ENCODE results near the gene NECAB3. TPM values are rescaled to one million over a fixed set of nuclear protein-coding genes. Genes with fewer than 3 reads are reported as not detected.
"Not testable (repeated sequence)": the region's sequence is repeated elsewhere in the genome, so short reads cannot be mapped to it uniquely, and the experiment has no call there.

Gene NECAB3
- polyA plus RNA-seq, 5 donors: 19.3 to 39.3 (median 29.5) TPM

DNA sequence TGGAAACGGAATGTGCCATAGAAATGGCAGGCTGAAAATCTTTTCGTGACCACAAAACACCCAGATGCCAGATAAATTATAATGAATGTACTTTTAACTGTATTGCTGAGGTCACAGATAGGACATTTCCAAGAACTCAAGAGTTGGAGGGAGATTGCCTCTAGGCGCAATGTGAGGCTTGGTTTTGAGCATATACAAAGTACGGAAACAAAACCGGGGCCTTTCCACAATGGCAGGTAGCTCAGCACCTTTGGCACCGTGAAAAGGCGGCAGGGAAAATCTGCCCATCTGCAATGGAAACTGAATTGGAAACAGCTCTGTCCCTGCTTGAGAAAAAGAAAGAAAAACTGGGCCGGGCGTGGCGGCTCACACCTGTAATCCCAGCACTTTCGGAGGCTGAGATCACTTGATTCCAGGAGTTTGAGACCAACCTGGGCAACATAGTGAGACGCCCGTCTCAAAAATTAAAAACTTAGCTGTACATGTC is 22.6 kb downstream of the NECAB3 start:
- no peak for DNase-seq

DNA sequence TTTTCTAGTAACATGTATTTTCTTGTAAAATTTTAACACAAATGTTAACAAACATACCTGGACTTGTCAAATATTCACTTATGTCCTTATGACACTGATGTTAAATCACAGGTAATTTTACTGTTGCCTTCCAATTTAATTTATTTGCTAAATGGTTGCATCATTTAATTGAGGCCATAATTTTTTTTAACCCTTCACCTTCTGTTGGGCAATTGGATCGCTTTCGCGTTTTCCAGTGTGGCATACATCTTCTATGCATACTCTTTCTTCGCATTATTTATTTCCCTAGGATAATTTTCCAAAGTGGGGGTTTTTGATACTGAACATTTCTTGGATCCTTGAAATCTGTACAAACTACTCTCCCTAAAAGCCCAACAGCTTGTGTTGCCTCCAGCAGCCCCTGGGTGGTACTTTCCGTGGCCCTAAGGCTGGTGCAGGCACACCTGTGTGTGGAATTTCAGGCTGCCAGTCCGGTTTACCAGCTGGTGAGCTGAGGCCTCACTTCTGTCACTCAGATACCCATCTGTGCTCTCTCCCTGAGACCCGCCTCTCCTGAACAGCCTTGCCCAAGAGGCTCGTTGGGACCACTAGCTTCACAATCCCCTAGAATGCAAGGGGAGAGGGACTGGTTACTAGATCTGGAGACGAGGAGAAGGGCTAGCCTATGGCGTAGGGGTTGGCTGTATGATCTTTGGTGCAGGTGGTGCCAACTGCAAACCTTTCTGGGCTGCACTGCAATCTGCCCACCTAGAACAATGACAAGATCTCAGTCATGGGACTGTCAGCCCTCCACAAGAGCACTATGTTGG is 23.3 kb downstream of the NECAB3 start:
- no peak for DNase-seq

DNA sequence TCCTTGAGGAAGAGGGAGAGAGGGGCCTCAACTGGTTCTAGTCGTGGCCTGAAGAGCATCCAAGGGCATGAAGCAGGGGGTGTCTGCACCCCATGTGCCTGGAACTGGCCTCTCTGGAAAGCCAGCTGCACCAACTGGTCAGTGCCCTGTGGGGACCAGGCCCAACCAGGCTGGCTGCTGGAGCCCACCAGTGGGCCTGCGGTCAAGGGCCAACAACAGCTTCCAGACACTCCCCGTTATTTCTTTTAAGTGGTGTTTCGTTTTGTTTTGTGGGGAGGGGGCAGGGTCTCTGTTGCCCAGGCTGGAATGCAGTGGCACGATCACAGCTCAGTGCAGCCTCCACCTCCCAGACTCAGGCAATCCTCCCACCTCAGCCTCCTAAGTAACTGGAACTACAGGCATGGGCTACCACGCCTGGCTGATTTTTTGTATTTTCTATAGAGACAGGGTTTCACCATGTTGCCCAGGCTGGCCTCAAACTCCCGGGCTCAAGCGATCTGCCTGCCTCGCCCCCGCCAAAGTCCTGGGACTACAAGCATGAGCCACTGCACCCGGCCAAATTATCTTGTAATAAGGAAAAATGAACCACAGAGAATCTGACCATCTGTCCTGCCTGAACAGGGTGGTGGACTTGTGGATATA is 24.0 kb downstream of the NECAB3 start:
- no peak for DNase-seq

DNA sequence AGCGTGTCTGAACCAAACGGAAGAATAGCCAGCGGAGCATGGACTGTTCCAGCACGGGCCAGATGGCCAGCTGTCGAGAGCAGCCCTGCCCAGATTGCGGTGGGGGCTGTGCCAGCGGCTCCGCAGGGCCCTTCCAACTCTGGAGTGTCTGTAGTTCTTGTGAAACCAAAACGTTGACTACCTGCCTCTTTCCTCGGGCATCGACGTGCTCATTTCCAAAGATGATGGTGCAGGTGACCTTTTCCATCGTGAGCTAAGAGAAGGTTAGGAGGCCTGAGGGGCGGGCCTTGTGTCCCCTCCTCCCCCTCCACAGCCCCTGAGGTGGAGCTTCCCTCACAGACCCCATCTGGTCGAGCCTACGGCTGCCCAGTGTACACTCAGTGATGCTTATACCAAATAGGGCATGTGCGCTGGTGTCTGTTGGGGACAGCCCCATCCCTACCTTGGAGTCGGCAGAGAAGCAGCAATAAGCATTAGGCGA is 25.0 kb downstream of the NECAB3 start:
- peak in 1 of 2 donors; percentile 46 for DNase-seq

DNA sequence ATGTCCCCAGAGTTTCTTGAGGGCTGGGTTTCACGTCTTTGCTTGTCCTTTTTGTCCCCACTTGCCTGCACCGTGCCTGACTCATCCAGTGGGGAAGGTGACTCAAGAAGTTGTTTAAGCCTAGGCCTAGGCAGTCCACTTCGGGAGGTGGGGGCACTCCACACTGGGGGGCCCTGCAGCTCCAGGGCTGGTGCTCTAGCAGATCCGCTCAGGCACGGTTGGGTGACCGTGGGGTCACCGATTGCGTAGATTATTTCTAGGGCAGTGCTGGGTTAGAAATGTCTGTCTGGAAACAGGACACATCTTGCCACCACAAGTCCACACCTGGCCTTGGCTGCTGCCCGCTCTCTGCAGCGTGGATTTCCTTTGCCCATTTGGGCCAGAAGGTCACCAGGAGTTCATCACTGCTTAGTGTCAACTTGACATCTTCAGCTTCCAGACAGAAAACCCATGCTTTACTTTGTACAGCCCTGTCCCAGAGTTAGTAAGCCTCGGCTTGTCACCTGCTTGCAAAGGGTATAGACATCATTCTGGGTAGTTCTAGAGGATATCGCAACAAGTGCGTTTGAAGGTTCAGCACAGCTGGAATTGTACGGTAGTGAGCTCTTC is 25.7 kb downstream of the NECAB3 start:
- no peak for DNase-seq

DNA sequence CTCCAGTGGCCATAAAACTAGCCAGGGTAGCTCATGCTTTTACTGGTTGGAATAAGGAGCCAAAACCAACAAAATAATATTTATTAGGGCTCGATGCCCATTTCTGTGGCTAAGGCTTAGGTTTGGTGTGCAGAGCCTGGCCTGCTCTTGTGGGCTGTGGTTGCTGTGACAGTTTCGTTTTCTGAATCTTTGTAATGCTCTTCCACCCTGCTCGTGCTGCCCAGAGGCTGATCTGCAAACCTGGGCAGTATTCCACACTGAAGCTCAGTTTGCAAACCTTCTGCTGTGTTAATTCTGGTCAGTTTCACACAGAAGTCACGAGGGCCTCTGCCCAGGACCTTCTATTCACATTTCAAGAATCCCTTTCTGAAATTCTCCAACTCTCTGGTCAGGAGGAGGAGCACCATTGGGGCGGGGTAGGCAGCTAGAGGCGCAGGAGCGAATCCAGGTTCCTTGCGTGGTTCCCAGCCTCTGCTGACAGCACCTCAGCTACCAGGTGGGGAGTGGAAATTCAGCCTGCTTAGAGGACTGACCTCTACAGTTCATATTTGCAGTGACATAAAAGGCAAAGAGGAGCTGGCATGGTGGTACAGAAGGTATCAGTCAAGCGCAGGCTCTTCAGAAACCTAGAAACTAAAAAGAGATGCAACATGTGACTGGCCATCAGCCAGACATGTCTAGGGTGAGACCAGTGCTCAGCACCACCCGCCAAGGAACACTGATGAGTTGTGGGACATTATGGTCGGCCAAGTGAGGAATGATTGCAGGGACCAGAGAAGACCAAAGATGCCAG is 26.4 kb downstream of the NECAB3 start:
- no peak for DNase-seq

DNA sequence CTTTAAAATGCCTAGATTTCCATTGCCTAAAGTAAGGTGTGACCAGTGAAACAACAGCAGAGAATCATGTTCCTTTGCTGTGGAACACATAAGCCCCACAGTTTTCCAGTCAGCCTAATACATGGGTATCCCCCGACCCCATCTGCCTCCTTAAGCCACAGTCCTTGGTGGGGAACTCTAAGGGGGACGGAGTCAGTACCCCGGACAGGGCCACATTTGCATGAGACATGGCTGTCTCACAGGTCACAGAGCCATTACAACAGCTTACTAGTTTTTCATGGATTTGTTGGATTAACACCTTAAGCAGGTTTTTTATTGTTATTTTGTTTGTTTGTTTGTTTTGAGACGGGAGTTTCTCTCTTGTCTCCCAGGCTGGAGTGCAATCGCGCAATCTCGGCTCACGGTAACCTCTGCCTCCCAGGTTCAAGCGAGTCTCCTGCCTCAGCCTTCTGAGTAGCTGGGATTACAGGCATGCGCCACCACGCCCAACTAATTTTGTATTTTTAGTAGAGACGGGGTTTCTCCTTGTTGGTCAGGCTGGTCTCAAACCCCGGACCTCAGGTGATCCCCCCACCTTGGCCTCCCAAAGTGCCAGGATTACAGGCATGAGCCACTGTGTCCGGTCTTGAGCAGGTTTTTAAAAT is 27.1 kb downstream of the NECAB3 start:
- not testable (repeated sequence) for DNase-seq

DNA sequence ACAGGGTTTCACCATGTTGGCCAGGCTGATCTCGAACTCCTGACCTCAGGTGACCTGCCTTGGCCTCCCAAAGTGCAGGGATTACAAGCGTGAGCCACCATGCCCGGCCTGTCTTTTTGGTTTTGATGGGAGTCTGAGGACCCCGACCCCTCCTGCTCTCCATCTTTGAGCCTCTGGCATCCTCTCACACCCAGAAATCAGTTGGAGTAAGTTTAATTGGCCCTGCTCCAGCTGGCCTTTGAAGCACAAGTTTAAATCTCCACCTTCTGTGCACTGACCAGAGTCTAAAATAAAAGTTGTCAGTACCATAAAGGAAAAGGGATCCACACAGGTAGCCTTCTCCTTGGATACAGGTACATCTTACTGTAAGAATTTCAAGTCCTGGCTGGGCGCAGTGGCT is 28.0 kb downstream of the NECAB3 start:
- DNase-seq: no peak

DNA sequence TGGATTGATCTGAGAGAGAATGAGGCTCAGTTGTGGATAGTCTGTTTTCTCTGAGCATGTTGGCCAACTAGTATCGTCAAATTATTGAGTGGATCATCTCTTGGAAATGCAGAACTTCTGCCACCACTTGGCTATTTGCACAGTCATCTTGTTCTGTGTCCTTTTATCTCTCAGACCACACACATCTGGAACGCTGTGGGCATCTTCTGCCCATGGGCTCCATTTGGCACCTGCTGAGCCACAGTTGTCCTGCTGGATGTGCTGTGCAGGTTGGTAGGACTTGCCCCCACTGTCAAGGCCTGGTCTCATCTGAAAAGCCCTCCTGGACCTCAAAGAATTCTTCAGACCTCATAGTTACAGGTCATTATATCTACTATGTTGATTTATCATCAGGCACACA is 28.8 kb downstream of the NECAB3 start:
- DNase-seq: no peak

DNA sequence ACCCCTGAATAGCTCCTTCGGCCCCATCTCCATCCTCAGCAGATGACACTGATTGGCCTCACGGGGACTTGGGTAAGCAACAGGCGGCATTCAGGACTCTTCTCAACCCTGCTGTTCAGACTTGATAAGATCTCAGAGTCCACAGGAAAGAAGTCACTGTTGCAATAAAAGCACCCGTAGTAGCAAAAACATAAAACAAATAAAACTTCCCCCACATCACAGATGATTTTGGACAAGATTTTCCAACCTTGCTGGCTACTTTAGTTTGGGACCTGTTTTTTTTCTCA is 29.2 kb downstream of the NECAB3 start:
- DNase-seq: no peak

DNA sequence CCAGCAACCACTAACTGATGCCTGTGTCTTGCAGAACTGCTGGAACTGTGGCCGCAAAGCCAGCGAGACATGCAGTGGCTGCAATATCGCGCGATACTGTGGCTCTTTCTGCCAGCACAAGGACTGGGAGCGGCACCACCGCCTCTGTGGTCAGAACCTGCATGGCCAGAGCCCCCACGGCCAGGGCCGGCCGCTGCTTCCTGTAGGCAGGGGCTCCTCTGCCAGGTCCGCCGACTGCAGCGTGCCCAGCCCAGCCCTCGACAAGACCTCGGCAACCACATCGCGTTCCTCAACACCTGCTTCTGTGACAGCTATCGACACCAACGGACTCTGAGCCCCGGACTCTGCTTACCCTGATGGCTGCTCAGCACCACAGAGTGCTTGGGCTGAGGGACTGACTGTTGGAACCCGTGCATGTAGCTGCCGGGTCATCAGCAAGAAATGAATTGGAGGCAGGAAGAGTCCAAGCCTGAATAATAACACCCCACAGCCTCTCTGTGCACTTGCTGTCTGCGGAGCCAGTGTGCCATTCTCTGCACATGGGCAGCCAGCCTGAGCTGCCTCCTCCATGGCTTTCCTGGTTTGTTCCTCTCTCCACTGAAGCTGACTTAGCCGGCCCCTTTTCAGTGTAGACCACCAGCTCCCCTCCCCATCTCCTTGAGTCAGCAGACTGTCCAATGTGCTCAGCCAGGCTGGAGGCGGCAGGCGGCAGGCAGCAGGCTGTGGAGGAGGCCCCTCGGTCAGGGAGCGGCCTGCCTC is 29.7 kb downstream of the NECAB3 start:
- no peak for DNase-seq

DNA sequence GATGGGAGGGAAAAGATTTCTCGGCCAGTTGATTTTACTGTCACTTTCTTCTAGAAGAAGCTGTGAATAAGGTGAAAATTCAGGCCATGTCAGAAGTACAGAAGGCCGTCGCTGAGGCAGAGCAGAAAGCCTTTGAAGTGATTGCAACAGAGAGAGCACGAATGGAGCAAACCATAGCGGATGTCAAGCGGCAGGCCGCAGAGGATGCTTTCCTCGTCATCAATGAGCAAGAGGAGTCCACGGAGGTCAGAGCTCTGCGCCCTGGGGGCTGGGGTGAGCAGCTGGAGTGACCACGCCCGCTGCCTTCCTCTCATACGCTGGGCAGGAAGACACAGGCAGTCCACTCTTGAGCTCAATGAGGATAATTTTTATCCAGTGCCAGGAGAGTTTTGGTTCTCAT is 33.9 kb downstream of the NECAB3 start:
- no peak for DNase-seq

DNA sequence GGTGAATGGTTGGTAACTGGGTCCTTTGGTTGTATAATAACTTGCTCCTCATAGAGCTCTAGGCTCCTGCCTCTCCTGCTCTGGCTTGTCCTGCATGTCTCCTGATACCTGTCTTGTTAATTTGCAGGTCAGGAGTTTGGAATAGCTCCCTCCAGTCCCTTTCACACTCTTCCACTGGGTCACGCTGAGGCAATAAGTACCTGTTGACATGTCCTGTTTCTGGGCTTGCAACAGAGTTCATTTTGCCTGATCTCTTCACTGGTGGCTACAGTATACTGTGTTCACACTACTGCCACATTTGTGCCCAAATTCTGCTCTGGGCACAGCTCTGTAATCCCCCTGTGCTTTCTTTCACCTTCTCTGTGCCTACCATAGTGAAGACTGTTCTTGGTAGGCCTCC is 37.5 kb downstream of the NECAB3 start:
- DNase-seq: no peak

DNA sequence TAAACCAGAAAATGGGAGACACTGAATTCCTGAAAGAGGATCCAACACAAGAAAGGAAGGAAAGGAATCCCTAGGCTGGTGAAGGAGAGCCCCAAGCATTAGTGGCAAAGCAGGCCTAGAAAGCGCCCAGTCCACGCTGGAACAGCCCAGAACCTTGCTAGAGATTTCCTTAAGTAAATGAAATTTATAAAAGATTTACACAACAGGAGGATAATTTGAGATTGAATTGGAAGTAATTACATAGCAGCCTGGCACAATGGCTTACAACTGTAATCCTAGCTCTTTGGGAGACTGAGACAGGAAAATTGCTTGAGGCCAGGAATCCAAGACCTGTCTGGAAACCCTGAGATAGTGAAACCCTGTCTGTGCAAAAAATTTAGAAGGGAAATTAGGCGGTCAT is 38.9 kb downstream of the NECAB3 start:
- DNase-seq: no peak

DNA sequence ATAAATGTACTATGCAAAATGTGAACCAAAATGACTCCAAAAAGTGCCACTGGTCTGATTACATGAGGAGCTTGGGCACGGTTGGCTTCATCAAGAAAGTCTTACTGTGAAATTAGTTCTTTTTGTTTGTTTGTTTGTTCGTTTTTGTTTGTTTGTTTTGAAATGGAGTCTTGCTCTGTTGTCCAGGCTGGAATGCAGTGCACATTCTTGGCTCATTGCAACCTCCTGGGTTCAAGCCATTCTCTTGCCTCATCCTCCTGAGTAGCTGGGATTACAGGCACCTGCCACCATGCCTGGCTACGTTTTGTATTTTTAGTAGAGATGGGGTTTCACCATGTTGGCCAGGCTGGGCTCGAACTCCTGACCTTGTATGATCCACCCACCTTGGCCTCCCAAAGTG is 42.3 kb downstream of the NECAB3 start:
- not testable (repeated sequence) for DNase-seq

DNA sequence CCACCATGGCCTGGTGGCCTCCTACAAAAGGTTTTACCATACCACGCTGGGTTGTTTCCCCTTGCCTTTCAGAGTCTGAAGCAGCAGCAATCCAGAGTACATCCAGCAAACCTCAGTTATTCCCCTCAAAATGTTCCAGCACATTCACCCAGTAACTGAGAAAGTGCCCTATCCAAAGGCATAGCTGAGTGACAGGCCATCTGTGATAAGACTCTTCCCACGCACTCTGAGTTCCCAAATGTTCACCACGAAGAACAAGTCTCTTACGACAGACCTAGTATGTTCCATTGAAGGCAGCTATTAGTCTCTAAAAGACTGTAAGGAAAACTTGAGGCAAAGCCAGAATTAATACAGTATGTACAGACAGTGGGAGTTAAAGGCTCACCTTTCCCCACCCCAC is 43.7 kb downstream of the NECAB3 start:
- no peak for DNase-seq

DNA sequence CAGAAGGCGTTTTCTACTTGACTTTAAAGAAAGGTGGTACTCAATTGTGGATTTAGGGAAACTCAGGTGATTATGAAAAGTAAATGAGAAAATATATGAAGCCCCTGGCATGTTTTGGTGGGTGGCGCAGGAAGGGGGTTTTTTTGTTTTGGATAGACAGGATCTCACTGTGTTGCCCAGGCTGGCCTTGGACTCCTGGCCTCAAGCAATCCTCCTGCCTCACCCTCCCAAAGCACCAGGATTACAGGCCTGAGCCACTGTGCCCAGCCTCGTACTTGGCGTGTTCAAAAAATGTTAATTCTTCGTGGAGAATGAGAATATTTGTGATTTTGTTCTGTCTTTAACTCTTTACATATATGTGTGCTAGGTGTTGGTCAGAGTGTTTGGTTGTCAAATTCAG is 44.2 kb downstream of the NECAB3 start:
- no peak for DNase-seq

DNA sequence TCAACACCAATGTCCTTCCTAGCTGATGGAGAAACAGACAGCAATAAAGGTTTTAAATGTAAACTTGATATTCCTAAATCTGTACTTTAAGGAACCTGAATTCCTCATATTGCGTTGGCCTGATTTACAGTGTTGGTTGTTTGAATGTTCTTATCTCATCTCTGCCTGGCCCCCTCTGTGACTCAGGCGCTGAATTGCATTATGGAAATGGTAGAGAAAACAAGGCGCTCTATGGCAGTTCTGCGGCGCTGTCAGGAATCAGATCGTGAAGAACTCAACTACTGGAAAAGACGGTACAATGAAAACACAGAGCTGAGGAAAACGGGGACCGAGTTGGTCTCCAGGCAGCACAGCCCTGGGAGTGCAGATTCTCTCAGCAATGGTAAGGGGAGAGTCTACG is 44.7 kb downstream of the NECAB3 start:
- DNase-seq: no peak

DNA sequence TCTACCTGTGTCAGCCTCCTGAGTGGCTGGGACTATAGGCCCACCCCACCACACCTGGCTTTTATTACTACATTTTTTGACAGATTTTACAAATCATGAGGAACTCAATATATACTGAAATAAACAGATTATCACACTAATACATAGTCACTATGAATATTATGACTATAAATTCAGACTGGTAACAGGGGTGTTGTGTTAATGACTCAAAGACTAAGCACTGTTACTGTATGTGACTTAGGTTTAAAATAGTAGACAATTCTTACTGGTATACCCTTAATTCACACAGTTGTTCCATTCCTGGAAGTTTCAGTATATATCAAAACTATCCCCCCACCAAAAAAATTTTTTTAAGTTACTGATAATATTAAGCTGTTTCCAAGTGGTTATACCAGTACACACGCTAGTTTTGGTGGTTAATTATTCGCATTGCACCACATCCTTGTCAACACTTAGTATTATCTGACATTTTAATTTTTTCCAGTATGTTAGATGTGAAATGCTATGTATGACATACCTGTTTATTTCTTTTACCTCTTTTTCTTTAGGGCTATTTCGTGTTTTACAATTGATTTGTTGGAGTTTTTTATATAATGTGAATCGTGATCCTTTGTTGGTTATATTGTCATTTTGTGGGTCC is 46.5 kb downstream of the NECAB3 start:
- no peak for DNase-seq

DNA sequence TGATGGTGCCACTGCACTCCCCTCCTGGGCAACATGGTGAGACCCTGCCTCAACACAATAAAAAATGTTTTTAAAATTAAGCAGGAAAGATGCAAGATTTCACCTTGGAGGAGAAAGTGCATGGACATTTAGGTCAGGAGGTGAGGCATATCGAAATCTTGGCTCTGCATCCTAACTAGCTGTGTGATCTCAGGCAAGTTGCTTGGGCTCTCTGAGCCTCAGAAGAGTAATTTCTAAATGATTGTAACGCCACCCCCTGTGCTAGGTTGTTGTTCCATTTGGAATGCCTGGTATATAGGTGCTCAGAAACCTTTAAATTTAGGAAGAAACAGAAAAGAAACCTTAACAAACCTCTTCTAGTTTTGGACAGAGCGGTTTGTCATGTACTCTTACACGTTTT is 48.0 kb downstream of the NECAB3 start:
- no peak for DNase-seq

Measured in right lung (tissue), 5 donors.